Daoy (cell line): ENCODE results near the gene DIS3L2. TPM values are rescaled to one million over a fixed set of nuclear protein-coding genes. Genes with fewer than 3 reads are reported as not detected.

Experiments
- DNase-seq: peaks from one replicate; pipeline ENCODE4 v3.0.0-alpha.2; 2015; ENCODE audit warnings: low read depth
- total RNA-seq: library from RNA; depleted of rRNA; stranded (reverse); fragments of >200 nt; shearing (Covaris generic); gene quantifications from 2 replicates; pipeline ENCODE4 v1.2.3, GENCODE V29; 2014

Gene DIS3L2
- total RNA-seq, 1 experiment from 2014 or later = 22.3 TPM

- DNase-seq = peak; percentile 32
Observed at GRCh38 chr2:232228971-232229894, 267.7 kb downstream of the DIS3L2 start.

GRCh38 chr2:232229911-232230310, 268.4 kb downstream of the DIS3L2 start:
- no peak for DNase-seq

GRCh38 chr2:232230560-232230959, 269.0 kb downstream of the DIS3L2 start:
- peak; percentile 21 for DNase-seq

- no peak for DNase-seq
Observed at GRCh38 chr2:232231554-232231953, 270.0 kb downstream of the DIS3L2 start.

- no peak for DNase-seq
Observed at GRCh38 chr2:232232915-232233314, 271.4 kb downstream of the DIS3L2 start.

- DNase-seq = no peak
Observed at GRCh38 chr2:232234922-232235615, 273.6 kb downstream of the DIS3L2 start.

GRCh38 chr2:232235716-232236115, 274.2 kb downstream of the DIS3L2 start:
- DNase-seq = no peak

GRCh38 chr2:232236200-232236599, 274.7 kb downstream of the DIS3L2 start:
- DNase-seq = no peak

GRCh38 chr2:232237464-232237863, 276.0 kb downstream of the DIS3L2 start:
- DNase-seq = no peak

- DNase-seq = no peak
Observed at GRCh38 chr2:232238108-232238507, 276.6 kb downstream of the DIS3L2 start.

GRCh38 chr2:232238596-232238995, 277.1 kb downstream of the DIS3L2 start:
- no peak for DNase-seq

GRCh38 chr2:232239951-232240681, 278.6 kb downstream of the DIS3L2 start:
- no peak for DNase-seq

- DNase-seq = no peak
Observed at GRCh38 chr2:232240906-232241305, 279.4 kb downstream of the DIS3L2 start.

- no peak for DNase-seq
Observed at GRCh38 chr2:232242316-232242715, 280.8 kb downstream of the DIS3L2 start.

- no peak for DNase-seq
Observed at GRCh38 chr2:232245111-232245510, 283.6 kb downstream of the DIS3L2 start.

- DNase-seq = no peak
Observed at GRCh38 chr2:232246245-232246644, 284.7 kb downstream of the DIS3L2 start.

- DNase-seq = no peak
Observed at GRCh38 chr2:232249096-232249495, 287.6 kb downstream of the DIS3L2 start.

GRCh38 chr2:232250246-232251175, 289.0 kb downstream of the DIS3L2 start:
- no peak for DNase-seq

- DNase-seq = no peak
Observed at GRCh38 chr2:232255033-232255432, 293.5 kb downstream of the DIS3L2 start.

- DNase-seq = peak; percentile 74
Observed at GRCh38 chr2:232260075-232260474, 298.6 kb downstream of the DIS3L2 start.

GRCh38 chr2:232261776-232262175, 300.3 kb downstream of the DIS3L2 start:
- DNase-seq = no peak
